ENCODE data around the gene CCDC93. TPM values are rescaled to one million over a fixed set of nuclear protein-coding genes. Genes with fewer than 3 reads are reported as not detected.

Gene CCDC93
- total and polyA plus RNA-seq, 4 donors = 9.6 to 45.6 (median 24.2) TPM

DNA sequence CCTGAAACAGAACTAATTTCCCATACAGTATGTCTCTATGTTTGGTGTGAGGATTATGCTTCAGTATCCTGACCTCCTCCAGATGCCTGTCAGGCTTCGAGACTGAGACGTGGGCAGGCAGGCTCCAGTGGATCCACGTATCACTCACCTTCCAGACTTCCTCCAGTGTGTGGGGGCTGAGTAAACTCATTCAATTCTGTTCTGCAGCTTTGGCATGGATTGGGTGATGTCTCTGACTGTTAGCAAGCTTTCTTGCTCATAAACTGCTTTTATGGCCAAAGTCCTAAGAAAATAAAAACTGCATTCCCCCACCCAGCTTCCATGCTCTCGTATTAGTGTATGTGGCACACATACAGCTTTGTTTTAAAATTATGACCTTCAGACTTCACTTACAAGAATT is 53.6 kb downstream of the CCDC93 start:
- peaks cover 0 to 2% (median 0%) of the 10 kb centered on the region in 5 donors for H3K4me1 ChIP-seq (ENCODE audit: control insufficient read depth in 5 of 5, insufficient read depth in 5 of 5, low read length in 5 of 5)
- DNase-seq = no peak
- no peak overlapping the region for H3K9ac ChIP-seq (ENCODE audit: insufficient read depth in 1 of 2, low read length in 2 of 2)
- H3K9me3 ChIP-seq (ENCODE audit: control insufficient read depth in 4 of 4, insufficient read depth in 3 of 4, low read length in 3 of 4) = no peaks in the 10 kb centered on the region
- H3K36me3 ChIP-seq (ENCODE audit: control insufficient read depth in 4 of 4, insufficient read depth in 4 of 4, low read length in 4 of 4) = peaks cover 11 to 40% (median 22%) of the 10 kb centered on the region in 4 donors
- ATAC-seq (ENCODE audit: insufficient read depth, low FRiP score) = no peak
- H3K27ac ChIP-seq (ENCODE audit: low read depth in 1 of 2, low read length in 1 of 2) = no peak overlapping the region
- TF ChIP-seq, protein P1, sequence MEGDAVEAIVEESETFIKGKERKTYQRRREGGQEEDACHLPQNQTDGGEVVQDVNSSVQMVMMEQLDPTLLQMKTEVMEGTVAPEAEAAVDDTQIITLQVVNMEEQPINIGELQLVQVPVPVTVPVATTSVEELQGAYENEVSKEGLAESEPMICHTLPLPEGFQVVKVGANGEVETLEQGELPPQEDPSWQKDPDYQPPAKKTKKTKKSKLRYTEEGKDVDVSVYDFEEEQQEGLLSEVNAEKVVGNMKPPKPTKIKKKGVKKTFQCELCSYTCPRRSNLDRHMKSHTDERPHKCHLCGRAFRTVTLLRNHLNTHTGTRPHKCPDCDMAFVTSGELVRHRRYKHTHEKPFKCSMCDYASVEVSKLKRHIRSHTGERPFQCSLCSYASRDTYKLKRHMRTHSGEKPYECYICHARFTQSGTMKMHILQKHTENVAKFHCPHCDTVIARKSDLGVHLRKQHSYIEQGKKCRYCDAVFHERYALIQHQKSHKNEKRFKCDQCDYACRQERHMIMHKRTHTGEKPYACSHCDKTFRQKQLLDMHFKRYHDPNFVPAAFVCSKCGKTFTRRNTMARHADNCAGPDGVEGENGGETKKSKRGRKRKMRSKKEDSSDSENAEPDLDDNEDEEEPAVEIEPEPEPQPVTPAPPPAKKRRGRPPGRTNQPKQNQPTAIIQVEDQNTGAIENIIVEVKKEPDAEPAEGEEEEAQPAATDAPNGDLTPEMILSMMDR (IDR thresholded peaks at IDR 0.05; ENCODE audit: control extremely low read depth, extremely low read depth) = no peak
- no peaks in the 10 kb centered on the region for H3K27me3 ChIP-seq (ENCODE audit: control insufficient read depth in 3 of 3, insufficient read depth in 3 of 3, low read length in 2 of 3)
- WGBS, 2 donors = 92 to 94% methylated on average over 4 of the region's 4 CpGs
- no peak overlapping the region for H3K4me3 ChIP-seq

DNA sequence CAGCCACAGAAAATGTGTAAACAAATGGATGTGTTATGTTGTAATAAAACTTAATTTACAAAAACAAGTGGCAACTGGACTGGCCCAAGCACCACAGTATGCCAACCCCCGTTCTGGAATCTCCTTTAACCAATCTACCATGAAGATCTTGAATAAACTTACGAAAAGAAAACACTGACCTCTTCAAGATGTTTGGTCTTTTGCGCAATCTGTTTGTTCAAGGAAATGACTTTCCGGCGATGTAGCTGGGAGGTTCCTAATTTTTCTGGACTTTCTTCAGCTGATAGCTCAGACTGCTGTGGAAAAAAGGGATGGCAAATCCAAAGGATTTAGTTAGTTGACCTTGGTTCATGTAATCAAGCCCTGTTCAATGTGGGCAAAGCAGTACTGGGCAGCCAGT is 55.7 kb downstream of the CCDC93 start:
- H3K4me1 ChIP-seq (ENCODE audit: control insufficient read depth in 5 of 5, insufficient read depth in 5 of 5, low read length in 5 of 5) = peaks cover 0 to 2% (median 0%) of the 10 kb centered on the region in 5 donors
- H3K9ac ChIP-seq (ENCODE audit: insufficient read depth in 1 of 2, low read length in 2 of 2) = no peak overlapping the region
- H3K36me3 ChIP-seq (ENCODE audit: control insufficient read depth in 4 of 4, insufficient read depth in 4 of 4, low read length in 4 of 4) = peaks cover 17 to 38% (median 29%) of the 10 kb centered on the region in 4 donors
- H3K27ac ChIP-seq (ENCODE audit: low read depth in 1 of 2, low read length in 1 of 2) = no peak overlapping the region
- WGBS, 2 donors = 50 to 56% methylated on average over 5 of the region's 5 CpGs
- peak in 2 of 3 donors; percentile 32 to 69 for DNase-seq
- ATAC-seq (ENCODE audit: insufficient read depth, low FRiP score) = peak; percentile 79
- no peaks in the 10 kb centered on the region for H3K9me3 ChIP-seq (ENCODE audit: control insufficient read depth in 4 of 4, insufficient read depth in 3 of 4, low read length in 3 of 4)
- H3K4me3 ChIP-seq = no peak overlapping the region
- TF ChIP-seq, protein P1 (IDR thresholded peaks at IDR 0.05; ENCODE audit: control extremely low read depth, extremely low read depth) = no peak
- no peaks in the 10 kb centered on the region for H3K27me3 ChIP-seq (ENCODE audit: control insufficient read depth in 3 of 3, insufficient read depth in 3 of 3, low read length in 2 of 3)

DNA sequence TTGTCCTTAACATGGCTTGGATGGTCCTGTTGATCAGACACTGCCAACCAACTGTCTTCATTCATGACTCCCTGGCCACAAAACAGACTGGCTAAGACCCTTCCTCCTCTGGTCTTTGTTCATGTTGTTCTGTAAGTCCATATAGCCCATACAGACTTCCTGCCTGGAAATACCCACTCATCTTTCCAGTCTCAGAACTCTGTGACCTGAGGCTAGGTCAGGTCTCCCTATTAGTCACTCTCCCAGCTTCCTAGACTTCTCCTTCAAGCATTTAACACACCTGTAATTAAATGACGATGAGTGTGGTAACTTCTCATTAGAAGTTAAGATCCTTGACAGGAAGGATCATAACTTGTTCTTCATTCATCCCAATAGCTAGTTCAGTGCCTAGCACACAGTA is 56.3 kb downstream of the CCDC93 start:
- Histone ChIP-seq H3K27me3 (ENCODE audit: control insufficient read depth in 3 of 3, insufficient read depth in 3 of 3, low read length in 2 of 3) (no peaks in the 10 kb centered on the region), H3K9ac (ENCODE audit: insufficient read depth in 1 of 2, low read length in 2 of 2) (no peak overlapping the region), H3K4me3 (no peak overlapping the region), H3K9me3 (ENCODE audit: control insufficient read depth in 4 of 4, insufficient read depth in 3 of 4, low read length in 3 of 4) (no peaks in the 10 kb centered on the region), H3K36me3 (ENCODE audit: control insufficient read depth in 4 of 4, insufficient read depth in 4 of 4, low read length in 4 of 4) (peaks cover 17 to 40% (median 29%) of the 10 kb centered on the region in 4 donors), H3K4me1 (ENCODE audit: control insufficient read depth in 5 of 5, insufficient read depth in 5 of 5, low read length in 5 of 5) (peaks cover 0 to 2% (median 0%) of the 10 kb centered on the region in 5 donors), H3K27ac (ENCODE audit: low read depth in 1 of 2, low read length in 1 of 2) (peak overlapping the region in 1 of 2 donors; percentile 46)
- TF ChIP-seq, protein P1 (IDR thresholded peaks at IDR 0.05; ENCODE audit: control extremely low read depth, extremely low read depth) = no peak
- DNase-seq (no peak), ATAC-seq (ENCODE audit: insufficient read depth, low FRiP score) (peak; percentile 53)
- 70 to 97% methylated on average over 1 of the region's 1 CpG for WGBS, 2 donors
